H9 (cell line): ENCODE results near the gene PSMD6. TPM values are rescaled to one million over a fixed set of nuclear protein-coding genes. Genes with fewer than 3 reads are reported as not detected.

Experiments
- DNase-seq: peaks from one replicate; pipeline ENCODE4 v3.0.0-alpha.2; 2017
- H2AFZ ChIP-seq: one replicate; pipeline ENCODE4 v1.6.1; 2013; ENCODE audit warnings: mild to moderate bottlenecking, low read length, control low read depth, moderate library complexity
- H2AK5ac ChIP-seq: 2 replicates; pipeline ENCODE4 v1.6.1; 2013; ENCODE audit warnings: low read length, control low read depth, mixed read lengths; ENCODE audit not compliant: insufficient read length
- H2BK120ac ChIP-seq: one replicate; pipeline ENCODE4 v1.6.1; 2013; ENCODE audit warnings: low read depth, mild to moderate bottlenecking, low read length, control low read depth, inconsistent platforms; ENCODE audit not compliant: poor library complexity, severe bottlenecking
- H2BK12ac ChIP-seq: 2 replicates; pipeline ENCODE4 v1.6.1; 2013; ENCODE audit warnings: low read length, control low read depth, mixed read lengths, low read depth; ENCODE audit not compliant: insufficient read length
- H2BK15ac ChIP-seq: 2 replicates; pipeline ENCODE4 v1.6.1; 2013; ENCODE audit warnings: low read depth, low read length, control low read depth
- H2BK20ac ChIP-seq: one replicate; pipeline ENCODE4 v1.6.1; 2013; ENCODE audit warnings: low read depth, mild to moderate bottlenecking, low read length, control low read depth, inconsistent platforms; ENCODE audit not compliant: poor library complexity, severe bottlenecking
- H2BK5ac ChIP-seq: 2 replicates; pipeline ENCODE4 v1.6.1; 2013; ENCODE audit warnings: low read length, control low read depth, mixed read lengths; ENCODE audit not compliant: insufficient read length
- H3K14ac ChIP-seq: 2 replicates; pipeline ENCODE4 v1.6.1; 2013; ENCODE audit warnings: low read length, control low read depth; ENCODE audit not compliant: insufficient read depth
- H3K18ac ChIP-seq: 2 replicates; pipeline ENCODE4 v1.6.1; 2013; ENCODE audit warnings: low read depth, mild to moderate bottlenecking, mixed read lengths, low read length, control low read depth; ENCODE audit not compliant: insufficient read length
- H3K23ac ChIP-seq: 2 replicates; pipeline ENCODE4 v1.6.1; 2013; ENCODE audit warnings: low read length, control low read depth, mixed read lengths, low read depth; ENCODE audit not compliant: insufficient read length
- H3K23me2 ChIP-seq: 2 replicates; pipeline ENCODE4 v1.6.1; 2013; ENCODE audit warnings: low read depth, mild to moderate bottlenecking, mixed read lengths, low read length, control low read depth; ENCODE audit not compliant: insufficient read length, poor library complexity, severe bottlenecking
- H3K27ac ChIP-seq: 2 replicates; pipeline ENCODE4 v1.5.1; 2013; ENCODE audit warnings: low read length, control low read depth, mixed read lengths, low read depth; ENCODE audit not compliant: insufficient read length
- H3K27me3 ChIP-seq: 2 replicates; pipeline ENCODE4 v1.6.1; 2013; ENCODE audit warnings: low read length, control low read depth, inconsistent platforms; ENCODE audit not compliant: insufficient read depth
- H3K4ac ChIP-seq: 2 replicates; pipeline ENCODE4 v1.6.1; 2013; ENCODE audit warnings: low read depth, mild to moderate bottlenecking, control low read depth, inconsistent platforms, low read length, moderate library complexity
- H3K4me1 ChIP-seq: 2 replicates; pipeline ENCODE4 v1.6.1; 2013; ENCODE audit warnings: low read length, control low read depth, inconsistent platforms; ENCODE audit not compliant: insufficient read depth
- H3K4me2 ChIP-seq: 2 replicates; pipeline ENCODE4 v1.6.1; 2013; ENCODE audit warnings: low read length, control low read depth, mixed read lengths; ENCODE audit not compliant: insufficient read length, insufficient read depth
- H3K56ac ChIP-seq: 2 replicates; pipeline ENCODE4 v1.6.1; 2013; ENCODE audit warnings: low read depth, mild to moderate bottlenecking, mixed read lengths, low read length, control low read depth; ENCODE audit not compliant: insufficient read length
- H3K79me1 ChIP-seq: 2 replicates; pipeline ENCODE4 v1.6.1; 2013; ENCODE audit warnings: low read depth, mild to moderate bottlenecking, moderate library complexity, low read length, control low read depth, inconsistent platforms; ENCODE audit not compliant: insufficient read depth, poor library complexity, severe bottlenecking
- H3K79me2 ChIP-seq: 2 replicates; pipeline ENCODE4 v1.6.1; 2013; ENCODE audit warnings: low read length, control low read depth, inconsistent platforms; ENCODE audit not compliant: insufficient read depth
- H3K9ac ChIP-seq: 2 replicates; pipeline ENCODE4 v1.6.1; 2013; ENCODE audit warnings: low read length, control low read depth, mixed read lengths; ENCODE audit not compliant: insufficient read length; ENCODE audit errors: extremely low read depth
- H3K9me3 ChIP-seq: one replicate; pipeline ENCODE4 v1.6.1; 2013; ENCODE audit warnings: low read depth, low read length, inconsistent platforms; ENCODE audit not compliant: control insufficient read depth
- H3T11ph ChIP-seq: one replicate; pipeline ENCODE4 v1.6.1; 2013; ENCODE audit warnings: mild to moderate bottlenecking, low read length, control low read depth, inconsistent platforms
- H4K20me1 ChIP-seq: one replicate; pipeline ENCODE4 v1.6.1; 2013; ENCODE audit not compliant: control insufficient read depth, insufficient read length, insufficient read depth
- H4K5ac ChIP-seq: 2 replicates; pipeline ENCODE4 v1.6.1; 2013; ENCODE audit warnings: low read depth, mild to moderate bottlenecking, mixed read lengths, low read length, control low read depth; ENCODE audit not compliant: insufficient read length
- H4K8ac ChIP-seq: replicated peaks from 2 replicates; pipeline ENCODE4 v1.6.1; 2013; ENCODE audit warnings: low read length, control low read depth, mixed read lengths, low read depth; ENCODE audit not compliant: insufficient read length
- H4K91ac ChIP-seq: 2 replicates; pipeline ENCODE4 v1.6.1; 2013; ENCODE audit warnings: low read depth, mild to moderate bottlenecking, moderate library complexity, mixed read lengths, low read length, control low read depth; ENCODE audit not compliant: insufficient read length
- H3K27ac Mint-ChIP-seq, 3 experiments: 2 replicates in 2 of 3; 3 replicates in 1 of 3; pipeline ENCODE4 v1.8.0; 2020 to 2021; ENCODE audit warnings: mixed read lengths in 3 of 3, mild to moderate bottlenecking in 1 of 3, moderate library complexity in 1 of 3
- H3K27me3 Mint-ChIP-seq: 2 replicates; pipeline ENCODE4 v1.8.0; 2021; ENCODE audit warnings: low read depth, mild to moderate bottlenecking, moderate library complexity, mixed read lengths
- H3K36me3 Mint-ChIP-seq, 3 experiments: 2 replicates in 2 of 3; 3 replicates in 1 of 3; pipeline ENCODE4 v1.8.0; 2020 to 2021; ENCODE audit warnings: low read depth in 3 of 3, mixed read lengths in 3 of 3; ENCODE audit not compliant: insufficient read depth in 1 of 3
- H3K4me1 Mint-ChIP-seq, 2 experiments: 2 replicates each; pipeline ENCODE4 v1.8.0; 2020; ENCODE audit warnings: mixed read lengths in 2 of 2
- H3K4me3 Mint-ChIP-seq, 2 experiments: 2 replicates in 1 of 2; 3 replicates in 1 of 2; pipeline ENCODE4 v1.8.0; 2020 to 2021; ENCODE audit warnings: mild to moderate bottlenecking in 2 of 2, mixed read lengths in 2 of 2, moderate library complexity in 1 of 2
- H3K9me3 Mint-ChIP-seq, 2 experiments: 2 replicates in 1 of 2; 3 replicates in 1 of 2; pipeline ENCODE4 v1.8.0; 2020; ENCODE audit warnings: mild to moderate bottlenecking in 2 of 2, mixed read lengths in 2 of 2, moderate library complexity in 1 of 2
- WGBS: extraction: QIAGEN DNeasy Blood & Tissue Kit; methylation state at CpG from one replicate; pipeline ENCODE4 v1.1.7; 2013; ENCODE audit warnings: missing lambda C conversion rate, low lambda C conversion rate, mixed read lengths; ENCODE audit not compliant: insufficient read length; ENCODE audit errors: extremely low coverage; 5-methylcytosine and 5-hydroxymethylcytosine counted together
- total RNA-seq: library from RNA; stranded (reverse); gene quantifications from 2 replicates; pipeline ENCODE4 v1.2.1, GENCODE V29; 2021
- TF ChIP-seq, protein P1 (sequence below): fragments of 200-600 bp; sonication (generic); conservative IDR thresholded peaks from 3 replicates; pipeline ENCODE4 v1.8.0; 2021; ENCODE audit warnings: antibody characterized with exemption, mild to moderate bottlenecking

Gene PSMD6
- total RNA-seq, 1 experiment from 2014 or later = 112 TPM

DNA sequence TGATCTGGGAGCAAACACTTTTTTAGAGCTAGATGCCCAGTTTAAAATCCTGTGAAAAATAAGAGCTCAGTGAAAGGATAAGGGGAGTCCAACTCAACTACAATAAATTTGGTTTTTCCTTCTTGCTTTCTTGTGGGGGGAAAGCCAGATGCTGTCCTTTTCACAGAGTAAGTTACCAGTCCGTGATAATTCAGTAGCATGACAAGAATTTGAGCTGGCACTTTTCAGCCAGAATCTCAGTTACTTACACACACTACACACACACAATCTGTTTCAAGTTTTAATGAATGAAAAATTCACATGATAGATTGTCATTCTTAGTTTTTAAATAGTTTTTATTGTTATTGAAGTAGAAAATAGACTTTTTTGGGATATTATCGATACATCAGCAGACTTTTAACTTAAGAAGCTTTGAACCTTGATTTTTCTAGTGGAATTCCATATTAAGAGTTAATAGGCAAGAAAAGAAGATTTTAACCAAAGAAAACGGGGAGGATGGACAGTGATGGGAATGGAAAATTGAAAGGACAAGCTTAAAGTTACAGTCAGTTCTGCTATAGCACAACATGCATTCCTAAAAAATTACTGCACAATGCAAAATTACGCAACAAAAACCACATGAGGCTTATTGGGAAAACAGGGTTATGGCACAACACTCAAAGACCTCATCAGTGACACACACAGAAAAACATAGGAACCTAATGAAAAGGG, 47.0 kb downstream of the PSMD6 start:
- DNase-seq = no peak
- peaks cover 0 to 9% (median 0%) of the 10 kb centered on the region in 3 experiments; a peak in 3 of 7 replicates for H3K36me3 Mint-ChIP-seq
- Histone ChIP-seq H3K4ac (no peak overlapping the region), H3K14ac (no peak overlapping the region), H4K8ac (no peak overlapping the region), H3T11ph (no peak overlapping the region), H3K23me2 (no peaks in the 10 kb centered on the region), H3K23ac (no peak overlapping the region), H3K79me1 (peaks cover 2% of the 10 kb centered on the region), H3K9me3 (no peaks in the 10 kb centered on the region), H3K18ac (no peak overlapping the region), H3K79me2 (no peaks in the 10 kb centered on the region), H4K5ac (no peak overlapping the region), H4K20me1 (no peaks in the 10 kb centered on the region), H2AK5ac (no peak overlapping the region), H2BK12ac (no peak overlapping the region), H3K4me2 (no peak overlapping the region), H3K4me1 (peaks cover 2% of the 10 kb centered on the region; the same call in 1 of the 2 replicates), H2BK15ac (no peak overlapping the region), H3K27ac (no peak overlapping the region), H2BK20ac (no peak overlapping the region), H2AFZ (no peak overlapping the region), H2BK5ac (no peak overlapping the region), H3K9ac (no peak overlapping the region), H2BK120ac (no peak overlapping the region), H3K27me3 (no peaks in the 10 kb centered on the region), H3K56ac (no peak overlapping the region), H4K91ac (no peak overlapping the region)
- H3K27me3 Mint-ChIP-seq = no peaks in the 10 kb centered on the region
- no CpG with 5 or more reads among the region's 4 CpGs for WGBS
- TF ChIP-seq, protein P1, sequence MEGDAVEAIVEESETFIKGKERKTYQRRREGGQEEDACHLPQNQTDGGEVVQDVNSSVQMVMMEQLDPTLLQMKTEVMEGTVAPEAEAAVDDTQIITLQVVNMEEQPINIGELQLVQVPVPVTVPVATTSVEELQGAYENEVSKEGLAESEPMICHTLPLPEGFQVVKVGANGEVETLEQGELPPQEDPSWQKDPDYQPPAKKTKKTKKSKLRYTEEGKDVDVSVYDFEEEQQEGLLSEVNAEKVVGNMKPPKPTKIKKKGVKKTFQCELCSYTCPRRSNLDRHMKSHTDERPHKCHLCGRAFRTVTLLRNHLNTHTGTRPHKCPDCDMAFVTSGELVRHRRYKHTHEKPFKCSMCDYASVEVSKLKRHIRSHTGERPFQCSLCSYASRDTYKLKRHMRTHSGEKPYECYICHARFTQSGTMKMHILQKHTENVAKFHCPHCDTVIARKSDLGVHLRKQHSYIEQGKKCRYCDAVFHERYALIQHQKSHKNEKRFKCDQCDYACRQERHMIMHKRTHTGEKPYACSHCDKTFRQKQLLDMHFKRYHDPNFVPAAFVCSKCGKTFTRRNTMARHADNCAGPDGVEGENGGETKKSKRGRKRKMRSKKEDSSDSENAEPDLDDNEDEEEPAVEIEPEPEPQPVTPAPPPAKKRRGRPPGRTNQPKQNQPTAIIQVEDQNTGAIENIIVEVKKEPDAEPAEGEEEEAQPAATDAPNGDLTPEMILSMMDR = no peak
- no peaks in the 10 kb centered on the region for H3K9me3 Mint-ChIP-seq
- H3K4me3 Mint-ChIP-seq = no peak overlapping the region
- peaks cover 16 to 27% of the 10 kb centered on the region in 2 experiments for H3K4me1 Mint-ChIP-seq
- 0 out of 7 replicates have a peak overlapping the region, but pooled peaks of 1 of the 3 experiments have one; percentile 2 for H3K27ac Mint-ChIP-seq
